Right lobe of liver (tissue), 6 donors: ENCODE results near the gene APOBEC3H. TPM values are rescaled to one million over a fixed set of nuclear protein-coding genes. Genes with fewer than 3 reads are reported as not detected.

Experiments used
- ATAC-seq, 4 donors: fragments of 200-7000 bp; cut with Tn5 transposase; one replicate each; pipeline ENCODE4 v1.9.1; 2020; ENCODE audit warnings: mild to moderate bottlenecking in 4 of 4, moderate library complexity in 4 of 4
- DNase-seq, 3 donors: peaks; one replicate each; pipeline ENCODE4 v3.0.0-alpha.2; 2020
- H3K27ac ChIP-seq, 3 donors: fragments of 200-600 bp; one replicate each; pipeline ENCODE4 v1.8.0; 2022
- H3K27me3 ChIP-seq, 2 donors: fragments of 200-600 bp; one replicate each; pipeline ENCODE4 v1.8.0; 2022
- H3K36me3 ChIP-seq, 4 donors: fragments of 200-600 bp; sonication (generic) in 1 of 4; one replicate each; pipeline versions ENCODE4 v1.5.1 to v1.8.0; 2017 to 2022; ENCODE audit warnings: control low read depth in 1 of 4
- H3K4me1 ChIP-seq, 4 donors: fragments of 200-600 bp; sonication (generic) in 1 of 4; one replicate each; pipeline versions ENCODE4 v1.5.1 to v1.8.0; 2017 to 2022; ENCODE audit warnings: control low read depth in 1 of 4
- H3K4me3 ChIP-seq, 3 donors: fragments of 200-600 bp; one replicate each; pipeline ENCODE4 v1.8.0; 2022
- H3K9me3 ChIP-seq, 4 donors: fragments of 200-600 bp; sonication (generic) in 1 of 4; one replicate each; pipeline versions ENCODE4 v1.5.1 to v1.8.0; 2017 to 2022; ENCODE audit warnings: control low read depth in 1 of 4
- CTCF ChIP-seq, 4 donors: fragments of 200-600 bp in 3 of 4; fragments of 450-650 bp in 1 of 4; IDR thresholded peaks; one replicate each; pipeline versions ENCODE4 v1.5.1 to v1.8.0; 2016 to 2022; ENCODE audit warnings: antibody characterized with exemption in 4 of 4, mild to moderate bottlenecking in 2 of 4
- POLR2A ChIP-seq: fragments of 450-650 bp; IDR thresholded peaks from one replicate; pipeline ENCODE4 v1.6.1; 2017; ENCODE audit warnings: antibody characterized with exemption, mild to moderate bottlenecking
- WGBS: methylation state at CpG from one replicate; pipeline ENCODE4 v1.1.6; 2018; ENCODE audit warnings: low coverage, low lambda C conversion rate; ENCODE audit not compliant: insufficient coverage; ENCODE audit errors: missing lambda C conversion rate; 5-methylcytosine and 5-hydroxymethylcytosine counted together
- intact Hi-C, 2 donors: fragments of 100-400 bp; cut with DNase I; formaldehyde crosslinking; loops; one replicate each; pipeline versions ENCODE4 v1.11.2 to v1.14.1; 2022
- total RNA-seq, 6 experiments: library from RNA; depleted of rRNA in 2 of 6; stranded (reverse); fragments of >200 nt in 2 of 6; fragmentation: NEBNext Ultra II Directional in 3 of 6; extraction: Animal tissue kit (Norgen Biotek cat#: 25700) in 3 of 6; gene quantifications; one replicate each; pipeline versions ENCODE4 v1.1.0 to v1.2.4, GENCODE V29; 2016 to 2023
- donor health status: DM: no; HTN: yes; CAD: no.
- donor health status: DM: no; HTN: no; CAD: no.
- donor health status: DM: no; HTN: no; CAD: no.
- donor health status: DM: no; HTN: yes; CAD: no.
- donor health status: DM: no; HTN: yes; CAD: no.

The APOBEC3H gene
- total RNA-seq, 6 experiments from 2014 or later: 0.31 TPM; not detected in 5

- intact Hi-C loops: loop anchor here in 1 of 2 donors (10.0 kb wide), 1 partner anchor 272 kb away; no protein-coding TSS in a partner anchor
- TF ChIP-seq CTCF (IDR thresholded peaks at IDR 0.05) (no peak), POLR2A (no peak)
- H3K4me1 ChIP-seq: no peaks in the 10 kb centered on the region
Observed at GRCh38 chr22:39136317-39136716, 39.3 kb downstream of the APOBEC3H start.

GRCh38 chr22:39138357-39138997, 41.4 kb downstream of the APOBEC3H start:
- no peak for ATAC-seq
- Histone ChIP-seq H3K4me3 (no peak overlapping the region), H3K27me3 (no peaks in the 10 kb centered on the region), H3K9me3 (no peaks in the 10 kb centered on the region), H3K27ac (no peak overlapping the region), H3K4me1 (no peaks in the 10 kb centered on the region), H3K36me3 (no peaks in the 10 kb centered on the region)
- no peak for TF ChIP-seq CTCF (IDR thresholded peaks at IDR 0.05)
- no peak for TF ChIP-seq POLR2A
- intact Hi-C loops: loop anchor here in 1 of 2 donors (10.0 kb wide), 1 partner anchor 274 kb away; no protein-coding TSS in a partner anchor
- WGBS: 90% methylated on average over 5 of the region's 14 CpGs
- DNase-seq: no peak

More at GRCh38 chr22:39136317-39136716, 39.3 kb downstream of the APOBEC3H start:
- Histone ChIP-seq H3K9me3 (no peaks in the 10 kb centered on the region), H3K27me3 (no peaks in the 10 kb centered on the region), H3K36me3 (no peaks in the 10 kb centered on the region), H3K4me3 (no peak overlapping the region), H3K27ac (no peak overlapping the region)
- ATAC-seq: no peak
- no CpG with 5 or more reads among the region's 8 CpGs for WGBS
- DNase-seq: no peak

- intact Hi-C loops: loop anchor here in 1 of 2 donors (10.0 kb wide), 1 partner anchor 275 kb away; no protein-coding TSS in a partner anchor
- TF ChIP-seq CTCF (IDR thresholded peaks at IDR 0.05): no peak
- TF ChIP-seq POLR2A: no peak
- WGBS: 84% methylated on average over 6 of the region's 7 CpGs
- no peaks in the 10 kb centered on the region for H3K9me3 ChIP-seq
- DNase-seq (no peak), ATAC-seq (no peak)
- peaks cover 0 to 5% (median 0%) of the 10 kb centered on the region in 4 donors for H3K4me1 ChIP-seq
- no peaks in the 10 kb centered on the region for H3K27me3 ChIP-seq
- no peak overlapping the region for H3K4me3 ChIP-seq
- no peaks in the 10 kb centered on the region for H3K36me3 ChIP-seq
- no peak overlapping the region for H3K27ac ChIP-seq
Observed at GRCh38 chr22:39139933-39140332, 42.9 kb downstream of the APOBEC3H start.

- peaks cover 0 to 15% (median 0%) of the 10 kb centered on the region in 4 donors for H3K4me1 ChIP-seq
- TF ChIP-seq CTCF (IDR thresholded peaks at IDR 0.05): no peak
- TF ChIP-seq POLR2A: no peak
- no peak for ATAC-seq
- 87% methylated on average over 6 of the region's 14 CpGs for WGBS
- intact Hi-C loops: no loop called here
- H3K36me3 ChIP-seq: no peaks in the 10 kb centered on the region
- H3K9me3 ChIP-seq: no peaks in the 10 kb centered on the region
- DNase-seq: no peak
- no peak overlapping the region for H3K4me3 ChIP-seq
- no peaks in the 10 kb centered on the region for H3K27me3 ChIP-seq
- no peak overlapping the region for H3K27ac ChIP-seq
Observed at GRCh38 chr22:39142088-39142680, 45.1 kb downstream of the APOBEC3H start.
